HepG2 (cell line): ENCODE data around the gene COG8. TPM values are rescaled to one million over a fixed set of nuclear protein-coding genes. Genes with fewer than 3 reads are reported as not detected.
A peak's percentile ranks its signal among the peaks of the same experiment; 100 is the strongest.

Experiments
- ARHGAP35 ChIP-seq: sonication (generic); formaldehyde crosslinking; IDR thresholded peaks from 2 replicates; pipeline ENCODE4 v1.9.0; 2022; ENCODE audit warnings: mild to moderate bottlenecking, inconsistent platforms, moderate library complexity, missing genetic modification reagents, borderline replicate concordance
- GATAD1 ChIP-seq: IDR thresholded peaks from 2 replicates; pipeline ENCODE4 v1.6.1; 2016; ENCODE audit warnings: missing genetic modification reagents, missing compliant biosample characterization
- GZF1 ChIP-seq: sonication (generic); formaldehyde crosslinking; IDR thresholded peaks from 2 replicates; pipeline ENCODE4 v1.5.1; 2020; ENCODE audit warnings: mild to moderate bottlenecking, missing genetic modification reagents
- KDM6A ChIP-seq: IDR thresholded peaks from 2 replicates; pipeline ENCODE4 v1.6.1; 2016; ENCODE audit warnings: low read depth
- PAWR ChIP-seq: sonication (generic); formaldehyde crosslinking; IDR thresholded peaks from 2 replicates; pipeline ENCODE4 v1.4.0; 2020; ENCODE audit warnings: missing genetic modification reagents, mild to moderate bottlenecking, borderline replicate concordance
- RBM39 ChIP-seq: fragments of 200-400 bp; formaldehyde crosslinking; IDR thresholded peaks from one replicate; pipeline ENCODE4 v1.6.1; 2018; ENCODE audit warnings: antibody characterized with exemption, mild to moderate bottlenecking, low read depth, low read length; ENCODE audit not compliant: poor library complexity, severe bottlenecking
- SALL2 ChIP-seq: sonication (generic); formaldehyde crosslinking; IDR thresholded peaks from 2 replicates; pipeline ENCODE4 v1.8.1; 2023; ENCODE audit warnings: mild to moderate bottlenecking, missing genetic modification reagents, inconsistent platforms
- SMARCE1 ChIP-seq: fragments of 450-650 bp; IDR thresholded peaks from 2 replicates; pipeline ENCODE4 v1.6.1; 2017; ENCODE audit warnings: borderline replicate concordance
- XBP1 ChIP-seq: sonication (generic); formaldehyde crosslinking; IDR thresholded peaks from 2 replicates; pipeline ENCODE4 v1.5.0; 2020; ENCODE audit warnings: missing genetic modification reagents
- ZBTB7A ChIP-seq: sonication (generic); formaldehyde crosslinking; IDR thresholded peaks from 2 replicates; pipeline ENCODE4 v1.8.0; 2022; ENCODE audit warnings: mild to moderate bottlenecking, missing genetic modification reagents
- ZNF124 ChIP-seq: sonication (generic); formaldehyde crosslinking; IDR thresholded peaks from 2 replicates; pipeline ENCODE4 v1.4.0; 2020; ENCODE audit warnings: missing genetic modification reagents
- ZNF335 ChIP-seq: sonication (generic); formaldehyde crosslinking; IDR thresholded peaks from 2 replicates; pipeline ENCODE4 v1.4.0; 2020; ENCODE audit warnings: missing genetic modification reagents
- ZNF451 ChIP-seq: sonication (generic); formaldehyde crosslinking; IDR thresholded peaks from 2 replicates; pipeline ENCODE4 v1.5.0; 2020; ENCODE audit warnings: mild to moderate bottlenecking, missing genetic modification reagents
- ZNF614 ChIP-seq: IDR thresholded peaks from 2 replicates; pipeline ENCODE4 v1.6.1; 2018; ENCODE audit warnings: missing biosample characterization, missing genetic modification reagents, inconsistent platforms, borderline replicate concordance
- ZNF709 ChIP-seq: sonication (generic); formaldehyde crosslinking; IDR thresholded peaks from 2 replicates; pipeline ENCODE4 v1.5.0; 2020; ENCODE audit warnings: mild to moderate bottlenecking, missing genetic modification reagents
- ZNF816 ChIP-seq: sonication (generic); formaldehyde crosslinking; IDR thresholded peaks from 2 replicates; pipeline ENCODE4 v1.8.0; 2022; ENCODE audit warnings: missing genetic modification reagents, mild to moderate bottlenecking, borderline replicate concordance
- polyA plus RNA-seq, 8 experiments: library from polyadenylated mRNA; depleted of rRNA in 3 of 8; stranded (reverse) in 7 of 8; unstranded in 1 of 8; fragments of >200 nt; fragmentation: Illumina TruSeq in 4 of 8; extraction: Trizol in 4 of 8; gene quantifications; 2 replicates each; pipeline versions ENCODE4 v1.2.1 to v1.2.3, GENCODE V29; 2011 to 2016; ENCODE audit warnings: low read depth in 4 of 8, missing spikeins in 1 of 8, mixed read lengths in 1 of 8; ENCODE audit not compliant: insufficient read depth in 1 of 8
- total RNA-seq, 5 experiments: library from RNA; depleted of rRNA; stranded (reverse); fragments of >200 nt; fragmentation: Illumina TruSeq; extraction: Trizol; gene quantifications; 2 replicates each; pipeline ENCODE4 v1.2.3, GENCODE V29; 2016; ENCODE audit warnings: low read depth in 1 of 5
- TF ChIP-seq, protein P1 (sequence below): sonication (generic); formaldehyde crosslinking; IDR thresholded peaks from 2 replicates; pipeline ENCODE4 v1.5.1; 2020; ENCODE audit warnings: mild to moderate bottlenecking, missing genetic modification reagents, moderate library complexity
- TF ChIP-seq, protein P2 (sequence below): sonication (generic); formaldehyde crosslinking; IDR thresholded peaks from 2 replicates; pipeline ENCODE4 v1.4.0; 2020; ENCODE audit warnings: missing genetic modification reagents
- TF ChIP-seq, protein P3 (sequence below): sonication (generic); formaldehyde crosslinking; conservative IDR thresholded peaks from 2 replicates; pipeline ENCODE4 v1.4.0; 2020; ENCODE audit warnings: missing genetic modification reagents
- TF ChIP-seq, protein P4 (sequence below): sonication (generic); formaldehyde crosslinking; IDR thresholded peaks from 2 replicates; pipeline ENCODE4 v1.9.0; 2022; ENCODE audit warnings: low read depth, missing genetic modification reagents

COG8 gene
- total and polyA plus RNA-seq, 2 of the 13 experiments (the other 11 are each of a cell fraction or from before 2014, with no cell fraction given) = 45.5 to 52.1 TPM

DNA sequence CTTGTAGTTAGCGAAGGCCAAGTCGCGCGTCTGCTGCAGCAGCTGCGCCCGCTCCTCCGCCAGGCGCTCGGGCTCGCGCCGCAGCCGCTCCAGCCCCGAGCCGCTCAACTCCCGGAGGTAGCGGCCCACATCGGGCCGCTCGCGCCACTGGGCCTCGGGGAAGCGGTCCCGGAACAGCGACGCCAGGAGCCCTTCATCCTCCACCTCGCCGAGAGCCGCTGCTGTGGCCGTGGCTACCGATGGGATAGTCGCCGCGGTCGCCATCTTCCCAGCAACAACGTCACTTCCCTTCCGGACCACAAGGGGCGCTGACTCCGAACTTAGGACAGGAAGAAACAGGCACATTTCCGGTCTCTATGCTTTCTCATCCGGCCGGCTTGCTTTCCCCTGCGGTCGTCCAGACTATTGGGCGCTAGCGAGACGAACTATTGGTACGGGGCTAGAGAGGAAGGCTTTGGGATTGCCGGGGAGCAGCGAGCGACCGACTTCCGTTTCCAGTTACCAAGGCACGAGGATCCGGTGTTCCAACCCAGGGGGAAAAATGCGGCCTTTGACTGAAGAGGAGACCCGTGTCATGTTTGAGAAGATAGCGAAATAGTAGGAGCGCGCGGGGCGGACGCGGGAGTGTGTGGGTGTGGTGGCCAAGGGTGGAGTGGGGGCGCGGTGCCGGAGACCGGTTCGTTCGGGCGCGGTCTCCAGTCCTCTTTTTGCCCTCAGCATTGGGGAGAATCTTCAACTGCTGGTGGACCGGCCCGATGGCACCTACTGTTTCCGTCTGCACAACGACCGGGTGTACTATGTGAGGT is at the start of gene COG8, which contains the start of gene NIP7 (continued):
- TF ChIP-seq SMARCE1 = no peak
- peak; percentile 98 for TF ChIP-seq GATAD1 (CRISPR knock-in tag)
- TF ChIP-seq, protein P1, sequence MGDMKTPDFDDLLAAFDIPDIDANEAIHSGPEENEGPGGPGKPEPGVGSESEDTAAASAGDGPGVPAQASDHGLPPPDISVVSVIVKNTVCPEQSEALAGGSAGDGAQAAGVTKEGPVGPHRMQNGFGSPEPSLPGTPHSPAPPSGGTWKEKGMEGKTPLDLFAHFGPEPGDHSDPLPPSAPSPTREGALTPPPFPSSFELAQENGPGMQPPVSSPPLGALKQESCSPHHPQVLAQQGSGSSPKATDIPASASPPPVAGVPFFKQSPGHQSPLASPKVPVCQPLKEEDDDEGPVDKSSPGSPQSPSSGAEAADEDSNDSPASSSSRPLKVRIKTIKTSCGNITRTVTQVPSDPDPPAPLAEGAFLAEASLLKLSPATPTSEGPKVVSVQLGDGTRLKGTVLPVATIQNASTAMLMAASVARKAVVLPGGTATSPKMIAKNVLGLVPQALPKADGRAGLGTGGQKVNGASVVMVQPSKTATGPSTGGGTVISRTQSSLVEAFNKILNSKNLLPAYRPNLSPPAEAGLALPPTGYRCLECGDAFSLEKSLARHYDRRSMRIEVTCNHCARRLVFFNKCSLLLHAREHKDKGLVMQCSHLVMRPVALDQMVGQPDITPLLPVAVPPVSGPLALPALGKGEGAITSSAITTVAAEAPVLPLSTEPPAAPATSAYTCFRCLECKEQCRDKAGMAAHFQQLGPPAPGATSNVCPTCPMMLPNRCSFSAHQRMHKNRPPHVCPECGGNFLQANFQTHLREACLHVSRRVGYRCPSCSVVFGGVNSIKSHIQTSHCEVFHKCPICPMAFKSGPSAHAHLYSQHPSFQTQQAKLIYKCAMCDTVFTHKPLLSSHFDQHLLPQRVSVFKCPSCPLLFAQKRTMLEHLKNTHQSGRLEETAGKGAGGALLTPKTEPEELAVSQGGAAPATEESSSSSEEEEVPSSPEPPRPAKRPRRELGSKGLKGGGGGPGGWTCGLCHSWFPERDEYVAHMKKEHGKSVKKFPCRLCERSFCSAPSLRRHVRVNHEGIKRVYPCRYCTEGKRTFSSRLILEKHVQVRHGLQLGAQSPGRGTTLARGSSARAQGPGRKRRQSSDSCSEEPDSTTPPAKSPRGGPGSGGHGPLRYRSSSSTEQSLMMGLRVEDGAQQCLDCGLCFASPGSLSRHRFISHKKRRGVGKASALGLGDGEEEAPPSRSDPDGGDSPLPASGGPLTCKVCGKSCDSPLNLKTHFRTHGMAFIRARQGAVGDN (CRISPR knock-in tag) = peak; percentile 96
- TF ChIP-seq SALL2 (CRISPR knock-in tag) = peak; percentile 80
- TF ChIP-seq, protein P2, sequence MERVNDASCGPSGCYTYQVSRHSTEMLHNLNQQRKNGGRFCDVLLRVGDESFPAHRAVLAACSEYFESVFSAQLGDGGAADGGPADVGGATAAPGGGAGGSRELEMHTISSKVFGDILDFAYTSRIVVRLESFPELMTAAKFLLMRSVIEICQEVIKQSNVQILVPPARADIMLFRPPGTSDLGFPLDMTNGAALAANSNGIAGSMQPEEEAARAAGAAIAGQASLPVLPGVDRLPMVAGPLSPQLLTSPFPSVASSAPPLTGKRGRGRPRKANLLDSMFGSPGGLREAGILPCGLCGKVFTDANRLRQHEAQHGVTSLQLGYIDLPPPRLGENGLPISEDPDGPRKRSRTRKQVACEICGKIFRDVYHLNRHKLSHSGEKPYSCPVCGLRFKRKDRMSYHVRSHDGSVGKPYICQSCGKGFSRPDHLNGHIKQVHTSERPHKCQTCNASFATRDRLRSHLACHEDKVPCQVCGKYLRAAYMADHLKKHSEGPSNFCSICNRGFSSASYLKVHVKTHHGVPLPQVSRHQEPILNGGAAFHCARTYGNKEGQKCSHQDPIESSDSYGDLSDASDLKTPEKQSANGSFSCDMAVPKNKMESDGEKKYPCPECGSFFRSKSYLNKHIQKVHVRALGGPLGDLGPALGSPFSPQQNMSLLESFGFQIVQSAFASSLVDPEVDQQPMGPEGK (CRISPR knock-in tag) = peak; percentile 22
- TF ChIP-seq, protein P3, sequence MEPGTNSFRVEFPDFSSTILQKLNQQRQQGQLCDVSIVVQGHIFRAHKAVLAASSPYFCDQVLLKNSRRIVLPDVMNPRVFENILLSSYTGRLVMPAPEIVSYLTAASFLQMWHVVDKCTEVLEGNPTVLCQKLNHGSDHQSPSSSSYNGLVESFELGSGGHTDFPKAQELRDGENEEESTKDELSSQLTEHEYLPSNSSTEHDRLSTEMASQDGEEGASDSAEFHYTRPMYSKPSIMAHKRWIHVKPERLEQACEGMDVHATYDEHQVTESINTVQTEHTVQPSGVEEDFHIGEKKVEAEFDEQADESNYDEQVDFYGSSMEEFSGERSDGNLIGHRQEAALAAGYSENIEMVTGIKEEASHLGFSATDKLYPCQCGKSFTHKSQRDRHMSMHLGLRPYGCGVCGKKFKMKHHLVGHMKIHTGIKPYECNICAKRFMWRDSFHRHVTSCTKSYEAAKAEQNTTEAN = peak; percentile 62; the same call in 1 of the 2 replicates
- TF ChIP-seq PAWR (CRISPR knock-in tag) = peak; percentile 86; the same call in 1 of the 2 replicates
- TF ChIP-seq XBP1 = no peak; the same call in none of the 2 replicates
- TF ChIP-seq ARHGAP35 (CRISPR knock-in tag) = peak; percentile 37
- TF ChIP-seq KDM6A (CRISPR knock-in tag) = 0 out of 2 replicates have a peak, but pooled peaks have one; percentile 17
- peak; percentile 78 for TF ChIP-seq ZNF614 (CRISPR knock-in tag)
- peak; percentile 90 for TF ChIP-seq ZNF335
- TF ChIP-seq, protein P4, sequence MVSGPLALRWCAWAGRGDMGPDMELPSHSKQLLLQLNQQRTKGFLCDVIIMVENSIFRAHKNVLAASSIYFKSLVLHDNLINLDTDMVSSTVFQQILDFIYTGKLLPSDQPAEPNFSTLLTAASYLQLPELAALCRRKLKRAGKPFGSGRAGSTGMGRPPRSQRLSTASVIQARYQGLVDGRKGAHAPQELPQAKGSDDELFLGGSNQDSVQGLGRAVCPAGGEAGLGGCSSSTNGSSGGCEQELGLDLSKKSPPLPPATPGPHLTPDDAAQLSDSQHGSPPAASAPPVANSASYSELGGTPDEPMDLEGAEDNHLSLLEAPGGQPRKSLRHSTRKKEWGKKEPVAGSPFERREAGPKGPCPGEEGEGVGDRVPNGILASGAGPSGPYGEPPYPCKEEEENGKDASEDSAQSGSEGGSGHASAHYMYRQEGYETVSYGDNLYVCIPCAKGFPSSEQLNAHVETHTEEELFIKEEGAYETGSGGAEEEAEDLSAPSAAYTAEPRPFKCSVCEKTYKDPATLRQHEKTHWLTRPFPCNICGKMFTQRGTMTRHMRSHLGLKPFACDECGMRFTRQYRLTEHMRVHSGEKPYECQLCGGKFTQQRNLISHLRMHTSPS (CRISPR knock-in tag) = no peak; the same call in none of the 2 replicates
- TF ChIP-seq ZBTB7A (CRISPR knock-in tag) = no peak
- TF ChIP-seq ZNF124 (CRISPR knock-in tag) = peak; percentile 78
- no peak for TF ChIP-seq ZNF451 (CRISPR knock-in tag)
- peak; percentile 91; the same call in 1 of the 2 replicates for TF ChIP-seq ZNF816 (CRISPR knock-in tag)
- peak; percentile 48; the same call in 1 of the 2 replicates for TF ChIP-seq GZF1
- peak; percentile 85 for TF ChIP-seq RBM39
- TF ChIP-seq ZNF709 (CRISPR knock-in tag) = peak; percentile 98
